SK-N-MC (cell line): ENCODE measurements around the gene CDH23.

ENCODE experiments used
- DNase-seq: peaks from one replicate; pipeline ENCODE4 v3.0.0-alpha.2; 2011; ENCODE audit warnings: low read depth, low spot score
- H3K27ac ChIP-seq: fragments of 200-600 bp; sonication (generic); 2 replicates; pipeline ENCODE4 v1.5.1; 2016; ENCODE audit warnings: mixed run types
- H3K36me3 ChIP-seq: fragments of 200-600 bp; sonication (generic); 2 replicates; pipeline ENCODE4 v1.6.1; 2017; ENCODE audit warnings: antibody characterized with exemption, low read length, mixed read lengths; ENCODE audit not compliant: insufficient read depth
- H3K4me3 ChIP-seq: fragments of 200-600 bp; sonication (generic); 2 replicates; pipeline ENCODE4 v1.5.1; 2016
- H3K9ac ChIP-seq: fragments of 200-600 bp; sonication (generic); 2 replicates; pipeline ENCODE4 v1.8.0; 2017; ENCODE audit warnings: mixed run types, mixed read lengths; ENCODE audit not compliant: insufficient read length
- H3K9me3 ChIP-seq: fragments of 200-600 bp; sonication (generic); 2 replicates; pipeline ENCODE4 v1.6.1; 2017; ENCODE audit warnings: low read depth, mild to moderate bottlenecking, antibody characterized with exemption, low read length, moderate library complexity, mixed read lengths
- EZH2 ChIP-seq: fragments of 200-600 bp; sonication (generic); IDR thresholded peaks from one replicate; pipeline ENCODE4 v1.6.1; 2017; ENCODE audit warnings: antibody characterized with exemption
- FOXP2 ChIP-seq: optimal IDR thresholded peaks from 2 replicates; pipeline ENCODE3; 2011; ENCODE audit warnings: mild to moderate bottlenecking, moderate library complexity; ENCODE audit not compliant: insufficient read depth; ENCODE audit errors: extremely low read length, control extremely low read depth
- POLR2AphosphoS5 ChIP-seq: IDR thresholded peaks from 2 replicates; pipeline ENCODE4 v1.6.1; 2012; ENCODE audit warnings: mild to moderate bottlenecking, low read depth, low read length, borderline replicate concordance

The CDH23 gene

GRCh38 chr10:71812016-71812912 lies 415.5 kb downstream of the CDH23 start:
- Histone ChIP-seq H3K4me3 (no peak overlapping the region), H3K9ac (no peak overlapping the region), H3K36me3 (peaks cover 4% of the 10 kb centered on the region; the same call in 1 of the 2 replicates), H3K9me3 (no peaks in the 10 kb centered on the region), H3K27ac (no peak overlapping the region)
- TF ChIP-seq POLR2AphosphoS5 (no peak), FOXP2 (no peak), EZH2 (no peak)
- DNase-seq, result no peak

- Histone ChIP-seq H3K4me3 (no peak overlapping the region), H3K36me3 (peaks cover 5% of the 10 kb centered on the region; the same call in 1 of the 2 replicates), H3K27ac (no peak overlapping the region), H3K9ac (no peak overlapping the region), H3K9me3 (no peaks in the 10 kb centered on the region)
- no peak for TF ChIP-seq FOXP2
- no peak for TF ChIP-seq EZH2
- no peak for TF ChIP-seq POLR2AphosphoS5
- no peak for DNase-seq
These were observed 416.3 kb downstream of the CDH23 start for GRCh38 chr10:71812913-71813590.

DNA sequence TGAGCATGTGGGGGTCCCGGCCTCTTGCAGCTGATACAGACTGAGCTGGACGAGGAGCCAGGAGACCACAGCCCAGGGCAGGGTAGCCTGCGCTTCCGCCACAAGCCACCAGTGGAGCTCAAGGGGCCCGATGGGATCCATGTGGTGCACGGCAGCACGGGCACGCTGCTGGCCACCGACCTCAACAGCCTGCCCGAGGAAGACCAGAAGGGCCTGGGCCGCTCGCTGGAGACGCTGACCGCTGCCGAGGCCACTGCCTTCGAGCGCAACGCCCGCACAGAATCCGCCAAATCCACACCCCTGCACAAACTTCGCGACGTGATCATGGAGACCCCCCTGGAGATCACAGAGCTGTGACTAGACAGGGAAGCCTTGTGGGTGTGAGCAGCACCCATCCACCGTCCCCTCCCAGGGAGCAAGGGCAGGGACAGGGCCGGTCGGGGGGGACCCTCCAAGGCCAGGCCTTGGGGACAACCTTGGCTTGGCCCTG lies 418.2 kb downstream of the CDH23 start:
- DNase-seq, result no peak
- TF ChIP-seq EZH2 (no peak), FOXP2 (no peak), POLR2AphosphoS5 (no peak)
- Histone ChIP-seq H3K9ac (no peak overlapping the region), H3K4me3 (no peak overlapping the region), H3K27ac (no peak overlapping the region), H3K9me3 (no peaks in the 10 kb centered on the region), H3K36me3 (peaks cover 9% of the 10 kb centered on the region; the same call in 1 of the 2 replicates)

- Histone ChIP-seq H3K36me3 (peaks cover 15% of the 10 kb centered on the region; the same call in 1 of the 2 replicates), H3K9me3 (no peaks in the 10 kb centered on the region), H3K27ac (no peak overlapping the region), H3K9ac (no peak overlapping the region), H3K4me3 (no peak overlapping the region)
- TF ChIP-seq EZH2, result no peak
- TF ChIP-seq FOXP2, result no peak
- TF ChIP-seq POLR2AphosphoS5, result no peak
- DNase-seq, result no peak
These were observed 418.9 kb downstream of the CDH23 start for GRCh38 chr10:71815515-71816130.

- no peak overlapping the region for H3K27ac ChIP-seq
- no peak overlapping the region for H3K9ac ChIP-seq
- H3K36me3 ChIP-seq, result peaks cover 23% of the 10 kb centered on the region; the same call in 1 of the 2 replicates
- H3K4me3 ChIP-seq, result no peak overlapping the region
- no peak for DNase-seq
- no peaks in the 10 kb centered on the region for H3K9me3 ChIP-seq
- no peak for TF ChIP-seq FOXP2
- TF ChIP-seq EZH2, result no peak
- TF ChIP-seq POLR2AphosphoS5, result no peak
These were observed 419.7 kb downstream of the CDH23 start for GRCh38 chr10:71816421-71816851.

GRCh38 chr10:71816936-71817618 lies 420.4 kb downstream of the CDH23 start:
- Histone ChIP-seq H3K4me3 (no peak overlapping the region), H3K36me3 (peaks cover 28% of the 10 kb centered on the region; the same call in 1 of the 2 replicates), H3K9me3 (no peaks in the 10 kb centered on the region), H3K27ac (no peak overlapping the region), H3K9ac (no peak overlapping the region)
- no peak for DNase-seq
- TF ChIP-seq POLR2AphosphoS5 (no peak), EZH2 (no peak), FOXP2 (no peak)

GRCh38 chr10:71817831-71818655 lies 421.3 kb downstream of the CDH23 start:
- no peak overlapping the region for H3K9ac ChIP-seq
- H3K4me3 ChIP-seq, result no peak overlapping the region
- peaks cover 32% of the 10 kb centered on the region; the same call in 1 of the 2 replicates for H3K36me3 ChIP-seq
- H3K27ac ChIP-seq, result no peak overlapping the region
- TF ChIP-seq POLR2AphosphoS5 (no peak), FOXP2 (no peak), EZH2 (no peak)
- H3K9me3 ChIP-seq, result no peaks in the 10 kb centered on the region
- no peak for DNase-seq
